Vagina (tissue), 2 donors: ENCODE data around the gene HNRNPH1.
"Not testable (repeated sequence)": the region's sequence is repeated elsewhere in the genome, so short reads cannot be mapped to it uniquely, and the experiment has no call there.

Source experiments
- CTCF ChIP-seq, 3 experiments: fragments of 450-650 bp in 2 of 3; fragments of 200-600 bp in 1 of 3; sonication (generic) in 1 of 3; IDR thresholded peaks; one replicate each; pipeline ENCODE4 v1.5.1; 2017 to 2019; ENCODE audit warnings: antibody characterized with exemption in 3 of 3, mild to moderate bottlenecking in 2 of 3, moderate library complexity in 2 of 3
- POLR2A ChIP-seq, 2 donors: fragments of 450-650 bp; IDR thresholded peaks; one replicate each; pipeline ENCODE4 v1.6.1; 2017; ENCODE audit warnings: antibody characterized with exemption in 2 of 2, mild to moderate bottlenecking in 2 of 2, moderate library complexity in 2 of 2
- POLR2AphosphoS5 ChIP-seq, 2 donors: sonication (generic); formaldehyde crosslinking; IDR thresholded peaks; one replicate each; pipeline ENCODE4 v1.9.0; 2017; ENCODE audit warnings: antibody characterized with exemption in 2 of 2, mild to moderate bottlenecking in 2 of 2, low read depth in 1 of 2; ENCODE audit not compliant: insufficient read depth in 1 of 2

- TF ChIP-seq POLR2A (IDR thresholded peaks at IDR 0.05); CTCF (IDR thresholded peaks at IDR 0.05); POLR2AphosphoS5 (IDR thresholded peaks at IDR 0.05; ENCODE audit: insufficient read depth in 1 of 2, low read depth in 1 of 2): not testable (repeated sequence)
These were observed 29.7 kb upstream of the HNRNPH1 start for GRCh38 chr5:179653135-179653534.
